ENCODE measurements around the gene PLP1. TPM values are rescaled to one million over a fixed set of nuclear protein-coding genes. Genes with fewer than 3 reads are reported as not detected.

The PLP1 gene
- total and polyA plus RNA-seq, 2 of the 8 experiments (the other 6 are each of a cell fraction or from before 2014, with no cell fraction given): 49.2 to 218 TPM

DNA sequence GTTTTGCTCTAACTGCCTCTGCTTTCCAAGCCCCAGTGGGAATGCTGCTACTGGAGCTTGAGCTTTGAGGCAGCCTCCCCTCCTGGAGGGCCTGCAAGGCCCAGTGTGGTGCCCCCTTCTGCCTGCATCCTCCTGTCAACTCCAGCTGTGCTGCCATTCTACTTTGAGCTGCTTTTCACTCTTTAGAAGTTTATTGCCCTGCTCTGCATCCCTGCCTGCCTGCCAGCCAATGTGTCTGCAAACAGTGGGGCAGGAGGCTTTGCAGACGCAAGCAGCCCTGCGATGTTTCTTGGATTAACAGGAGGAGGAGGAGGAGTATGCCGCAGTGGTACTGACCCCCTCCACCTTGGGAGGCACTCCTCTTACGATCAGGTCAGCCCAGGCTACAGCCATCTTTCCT is 49.5 kb upstream of the PLP1 start:
- H4K8ac ChIP-seq (ENCODE audit: extremely low read depth, insufficient read depth, low read length): no peak overlapping the region
- H3K4me2 ChIP-seq (ENCODE audit: insufficient read depth in 1 of 2, low read depth in 2 of 2, low read length in 2 of 2): peak overlapping the region in 1 of 2 experiments; percentile 22; a peak in 2 of 4 replicates
- H2BK5ac ChIP-seq (ENCODE audit: low read depth, low read length): no peak overlapping the region
- no peaks in the 10 kb centered on the region for H3K79me2 ChIP-seq (ENCODE audit: control insufficient read depth in 1 of 2, insufficient read depth in 2 of 2, low read length in 2 of 2)
- FAIRE-seq (no peak), DNase-seq (ENCODE audit: low read depth in 1 of 2, low spot score in 2 of 2) (no peak)
- no peak overlapping the region for H3K14ac ChIP-seq (ENCODE audit: insufficient read length)
- H2AFZ ChIP-seq (ENCODE audit: low read length): no peak overlapping the region
- H3K27ac ChIP-seq (ENCODE audit: low read depth, low read length): no peak overlapping the region
- H2BK15ac ChIP-seq (ENCODE audit: low read length): no peak overlapping the region
- H2BK12ac ChIP-seq (ENCODE audit: low read depth, low read length): no peak overlapping the region
- H3K9ac ChIP-seq (replicated peaks in 1 of 4; ENCODE audit: extremely low read depth in 1 of 4, low read depth in 3 of 4, low read length in 3 of 4): no peak overlapping the region
- H3K23ac ChIP-seq (ENCODE audit: insufficient read length): no peak overlapping the region
- 44% methylated on average over 3 of the region's 4 CpGs; no CpG with 5 or more reads in 1 of the 2 experiments for WGBS, 2 experiments (ENCODE audit: extremely low coverage in 1 of 2, insufficient coverage in 1 of 2, insufficient read length in 1 of 2, insufficient replicate concordance in 2 of 2, low coverage in 1 of 2, low lambda C conversion rate in 2 of 2, missing lambda C conversion rate in 1 of 2)
- ChIA-PET POLR2A (ENCODE audit: partially characterized antibody) (interaction anchor here (0.9 to 2.8 kb wide), 6 partner anchors 15 to 42 kb away, joined by 3 to 17 read pairs (median 4); no protein-coding TSS in a partner anchor), CTCF (ENCODE audit: partially characterized antibody) (interaction anchor here (0.8 to 1.4 kb wide), 2 partner anchors 13 to 29 kb away, joined by 3 to 4 read pairs; no protein-coding TSS in a partner anchor)
- H3K18ac ChIP-seq (ENCODE audit: extremely low read depth, low read length): no peak overlapping the region
- H4K5ac ChIP-seq (ENCODE audit: insufficient read length, low read depth, low read length): no peak overlapping the region
- H3K79me1 ChIP-seq (ENCODE audit: low read depth, low read length): no peaks in the 10 kb centered on the region
- no peak overlapping the region for H3K4me3 ChIP-seq (ENCODE audit: extremely low read depth in 1 of 4, insufficient read depth in 2 of 4, low read depth in 3 of 4, low read length in 4 of 4)
- no peaks in the 10 kb centered on the region; a peak in 1 of 7 replicates for H3K27me3 ChIP-seq (replicated peaks in 1 of 4; ENCODE audit: control insufficient read depth in 3 of 4, extremely low read depth in 1 of 4, insufficient read depth in 3 of 4, low read length in 3 of 4)
- H2AK5ac ChIP-seq (ENCODE audit: low read depth, low read length): no peak overlapping the region
- H4K91ac ChIP-seq (replicated peaks; ENCODE audit: insufficient read length, low read length): peak overlapping the region; percentile 47
- H2BK120ac ChIP-seq (replicated peaks; ENCODE audit: low read depth, low read length): no peak overlapping the region
- TF ChIP-seq ASH2L (IDR thresholded peaks at IDR 0.05; ENCODE audit: low read length): no peak
- no peak for TF ChIP-seq SAP30 (IDR thresholded peaks at IDR 0.05; ENCODE audit: insufficient read depth, insufficient replicate concordance, low read length)
- TF ChIP-seq, protein P1, sequence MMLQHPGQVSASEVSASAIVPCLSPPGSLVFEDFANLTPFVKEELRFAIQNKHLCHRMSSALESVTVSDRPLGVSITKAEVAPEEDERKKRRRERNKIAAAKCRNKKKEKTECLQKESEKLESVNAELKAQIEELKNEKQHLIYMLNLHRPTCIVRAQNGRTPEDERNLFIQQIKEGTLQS (IDR thresholded peaks at IDR 0.05; ENCODE audit: insufficient read depth, low read depth, low read length): no peak
- no peak for TF ChIP-seq SP4 (IDR thresholded peaks at IDR 0.05; ENCODE audit: low read length)
- TF ChIP-seq POU5F1 (IDR thresholded peaks at IDR 0.05; ENCODE audit: low read depth, low read length): no peak
- TF ChIP-seq RAD21 (IDR thresholded peaks at IDR 0.05 in 1 of 2, conservative IDR thresholded peaks at IDR 0.05 in 1 of 2; ENCODE audit: low read depth in 2 of 2, low read length in 2 of 2): no peak
- TF ChIP-seq GTF2F1 (IDR thresholded peaks at IDR 0.05; ENCODE audit: borderline replicate concordance, low read depth, low read length): no peak
- TF ChIP-seq ATF2 (IDR thresholded peaks at IDR 0.05; ENCODE audit: low read length): no peak
- TF ChIP-seq JUN (IDR thresholded peaks at IDR 0.05; ENCODE audit: low read depth, low read length): no peak
- H3K9me3 ChIP-seq (ENCODE audit: insufficient read depth in 2 of 2, low read depth in 1 of 2, low read length in 1 of 2): no peaks in the 10 kb centered on the region
- peaks cover 7 to 22% (median 17%) of the 10 kb centered on the region in 4 experiments for H3K4me1 ChIP-seq (replicated peaks in 1 of 4; ENCODE audit: control insufficient read depth in 3 of 4, insufficient read depth in 4 of 4, low read length in 3 of 4)
- no peaks in the 10 kb centered on the region for H4K20me1 ChIP-seq (replicated peaks in 1 of 2; ENCODE audit: control insufficient read depth in 1 of 2, insufficient read depth in 2 of 2, low read length in 2 of 2)
- H3K56ac ChIP-seq (replicated peaks; ENCODE audit: insufficient read length, low read depth, low read length): no peak overlapping the region
- H2BK20ac ChIP-seq (ENCODE audit: low read length): no peak overlapping the region
- no peaks in the 10 kb centered on the region for H3K36me3 ChIP-seq (ENCODE audit: control insufficient read depth in 2 of 4, insufficient read depth in 4 of 4, low read length in 3 of 4)
- no peak overlapping the region for H3K4ac ChIP-seq (replicated peaks; ENCODE audit: insufficient read length, low read depth, low read length)
- no peaks in the 10 kb centered on the region for H3K23me2 ChIP-seq (ENCODE audit: low read depth, low read length)
